Measurements from ENCODE around the gene JAM3. TPM values are rescaled to one million over a fixed set of nuclear protein-coding genes. Genes with fewer than 3 reads are reported as not detected.

Gene JAM3
- total and polyA plus RNA-seq, 2 donors (not counting 1 experiment from before 2014, with no cell fraction given): 44.1 to 85.7 TPM

- Histone ChIP-seq H3K79me2 (ENCODE audit: control insufficient read depth, insufficient read depth, low read length) (no peaks in the 10 kb centered on the region), H3K27me3 (ENCODE audit: control insufficient read depth, insufficient read depth, low read length) (no peaks in the 10 kb centered on the region), H3K9ac (ENCODE audit: insufficient read depth, low read length) (no peak overlapping the region), H3K36me3 (ENCODE audit: control insufficient read depth, insufficient read depth, low read length) (no peaks in the 10 kb centered on the region), H3K27ac (ENCODE audit: insufficient read depth, low read length) (no peak overlapping the region), H2AFZ (ENCODE audit: low read length) (no peak overlapping the region), H3K4me3 (replicated peaks in 1 of 4; ENCODE audit: control extremely low read depth in 1 of 4, insufficient read depth in 1 of 4, low read depth in 3 of 4, low read length in 4 of 4) (no peak overlapping the region), H3K9me3 (ENCODE audit: control insufficient read depth, insufficient read depth, low read depth, low read length) (no peaks in the 10 kb centered on the region), H4K20me1 (ENCODE audit: control insufficient read depth, extremely low read depth, insufficient read depth, low read length) (no peaks in the 10 kb centered on the region), H3K4me1 (ENCODE audit: control insufficient read depth, extremely low read depth, insufficient read depth, low read length) (no peaks in the 10 kb centered on the region), H3K4me2 (ENCODE audit: extremely low read depth, insufficient read depth, low read length) (no peak overlapping the region)
- TF ChIP-seq CTCF (conservative IDR thresholded peaks at IDR 0.05 in 1 of 2, IDR thresholded peaks at IDR 0.05 in 1 of 2; ENCODE audit: low read depth in 1 of 2, low read length in 2 of 2) (no peak), EZH2 (IDR thresholded peaks at IDR 0.05; ENCODE audit: low read length, missing control alignments) (no peak)
- DNase-seq (ENCODE audit: low read depth in 2 of 2): peak; percentile 39 to 74
Observed at GRCh38 chr11:134142536-134142935, 73.7 kb downstream of the JAM3 start.

GRCh38 chr11:134143801-134144200 is 74.9 kb downstream of the JAM3 start:
- no peaks in the 10 kb centered on the region for H3K36me3 ChIP-seq (ENCODE audit: control insufficient read depth, insufficient read depth, low read length)
- H3K4me2 ChIP-seq (ENCODE audit: extremely low read depth, insufficient read depth, low read length): no peak overlapping the region
- TF ChIP-seq CTCF (conservative IDR thresholded peaks at IDR 0.05 in 1 of 2, IDR thresholded peaks at IDR 0.05 in 1 of 2; ENCODE audit: low read depth in 1 of 2, low read length in 2 of 2): no peak
- TF ChIP-seq EZH2 (IDR thresholded peaks at IDR 0.05; ENCODE audit: low read length, missing control alignments): no peak
- no peak for DNase-seq (ENCODE audit: low read depth in 2 of 2)
- H3K9me3 ChIP-seq (ENCODE audit: control insufficient read depth, insufficient read depth, low read depth, low read length): no peaks in the 10 kb centered on the region
- H3K4me1 ChIP-seq (ENCODE audit: control insufficient read depth, extremely low read depth, insufficient read depth, low read length): no peaks in the 10 kb centered on the region
- H3K27ac ChIP-seq (ENCODE audit: insufficient read depth, low read length): no peak overlapping the region
- no peaks in the 10 kb centered on the region for H3K27me3 ChIP-seq (ENCODE audit: control insufficient read depth, insufficient read depth, low read length)
- H2AFZ ChIP-seq (ENCODE audit: low read length): no peak overlapping the region
- no peaks in the 10 kb centered on the region for H3K79me2 ChIP-seq (ENCODE audit: control insufficient read depth, insufficient read depth, low read length)
- H3K4me3 ChIP-seq (replicated peaks in 1 of 4; ENCODE audit: control extremely low read depth in 1 of 4, insufficient read depth in 1 of 4, low read depth in 3 of 4, low read length in 4 of 4): no peak overlapping the region
- no peak overlapping the region for H3K9ac ChIP-seq (ENCODE audit: insufficient read depth, low read length)
- no peaks in the 10 kb centered on the region for H4K20me1 ChIP-seq (ENCODE audit: control insufficient read depth, extremely low read depth, insufficient read depth, low read length)

- no peaks in the 10 kb centered on the region for H3K79me2 ChIP-seq (ENCODE audit: control insufficient read depth, insufficient read depth, low read length)
- H3K9me3 ChIP-seq (ENCODE audit: control insufficient read depth, insufficient read depth, low read depth, low read length): no peaks in the 10 kb centered on the region
- no peaks in the 10 kb centered on the region for H3K4me1 ChIP-seq (ENCODE audit: control insufficient read depth, extremely low read depth, insufficient read depth, low read length)
- H2AFZ ChIP-seq (ENCODE audit: low read length): no peak overlapping the region
- peaks cover 2% of the 10 kb centered on the region for H3K36me3 ChIP-seq (ENCODE audit: control insufficient read depth, insufficient read depth, low read length)
- H3K4me3 ChIP-seq (replicated peaks in 1 of 4; ENCODE audit: control extremely low read depth in 1 of 4, insufficient read depth in 1 of 4, low read depth in 3 of 4, low read length in 4 of 4): no peak overlapping the region
- TF ChIP-seq CTCF (conservative IDR thresholded peaks at IDR 0.05 in 1 of 2, IDR thresholded peaks at IDR 0.05 in 1 of 2; ENCODE audit: low read depth in 1 of 2, low read length in 2 of 2) (no peak), EZH2 (IDR thresholded peaks at IDR 0.05; ENCODE audit: low read length, missing control alignments) (no peak)
- no peak for DNase-seq (ENCODE audit: low read depth in 2 of 2)
- H4K20me1 ChIP-seq (ENCODE audit: control insufficient read depth, extremely low read depth, insufficient read depth, low read length): no peaks in the 10 kb centered on the region
- no peak overlapping the region for H3K9ac ChIP-seq (ENCODE audit: insufficient read depth, low read length)
- H3K4me2 ChIP-seq (ENCODE audit: extremely low read depth, insufficient read depth, low read length): no peak overlapping the region
- H3K27ac ChIP-seq (ENCODE audit: insufficient read depth, low read length): no peak overlapping the region
- no peaks in the 10 kb centered on the region for H3K27me3 ChIP-seq (ENCODE audit: control insufficient read depth, insufficient read depth, low read length)
Observed at GRCh38 chr11:134144744-134145143, 75.9 kb downstream of the JAM3 start.
